ENCODE data around the gene ZNF714. TPM values are rescaled to one million over a fixed set of nuclear protein-coding genes. Genes with fewer than 3 reads are reported as not detected.

Gene ZNF714
- total and polyA plus RNA-seq, 2 of the 8 experiments (the other 6 are each of a cell fraction or from before 2014, with no cell fraction given): 16.4 to 74.2 TPM

GRCh38 chr19:21045028-21045427 is 37.0 kb upstream of the ZNF714 start (continued):
- no peak for TF ChIP-seq BCL11A (IDR thresholded peaks at IDR 0.05; ENCODE audit: low read depth in 2 of 2, low read length in 2 of 2)
- TF ChIP-seq TEAD4 (IDR thresholded peaks at IDR 0.05; ENCODE audit: low read depth, low read length): no peak
- TF ChIP-seq CHD7 (IDR thresholded peaks at IDR 0.05; ENCODE audit: insufficient replicate concordance, low read length): no peak
- TF ChIP-seq CBX8 (IDR thresholded peaks at IDR 0.05; ENCODE audit: borderline replicate concordance, low read depth, low read length): no peak
- TF ChIP-seq CBX5 (IDR thresholded peaks at IDR 0.05; ENCODE audit: low read depth, low read length): no peak
- TF ChIP-seq SP1 (IDR thresholded peaks at IDR 0.05; ENCODE audit: low read depth, low read length): no peak
- TF ChIP-seq BRCA1 (IDR thresholded peaks at IDR 0.05; ENCODE audit: low read depth, low read length): no peak
